Measurements from ENCODE around the gene TERC. TPM values are rescaled to one million over a fixed set of nuclear protein-coding genes. Genes with fewer than 3 reads are reported as not detected.

Gene TERC
- polyA plus RNA-seq, 1 donor (not counting 4 experiments of a cell fraction or from before 2014, with no cell fraction given): 0.69 TPM

GRCh38 chr3:169750665-169751064 lies 14.2 kb downstream of the TERC start:
- no peaks in the 10 kb centered on the region for H3K36me3 ChIP-seq (ENCODE audit: control insufficient read depth in 2 of 2, extremely low read depth in 1 of 2, insufficient read depth in 2 of 2, low read length in 2 of 2)
- no peak overlapping the region for H3K4me2 ChIP-seq (ENCODE audit: control insufficient read depth, extremely low read depth, insufficient read depth, low read depth, low read length)
- no peaks in the 10 kb centered on the region for H3K79me2 ChIP-seq (ENCODE audit: control insufficient read depth, insufficient read depth, low read length)
- H3K4me3 ChIP-seq (ENCODE audit: control insufficient read depth in 2 of 3, extremely low read depth in 1 of 3, insufficient read depth in 2 of 3, low read depth in 1 of 3, low read length in 3 of 3): no peak overlapping the region
- dilution Hi-C loops (cut with MboI; ENCODE audit: extremely low pct_ligation_motif_present, low sequenced_read_pairs): no loop called here
- H3K27me3 ChIP-seq (ENCODE audit: control insufficient read depth, extremely low read depth, insufficient read depth, low read length): no peaks in the 10 kb centered on the region
- peaks cover 2% of the 10 kb centered on the region for H3K9me1 ChIP-seq (ENCODE audit: control insufficient read depth, extremely low read depth, insufficient read depth, low read length)
- no peak overlapping the region for H3K9ac ChIP-seq (ENCODE audit: control insufficient read depth, extremely low read depth, insufficient read depth, low read length)
- H3K27ac ChIP-seq (ENCODE audit: control insufficient read depth, insufficient read depth, low read length): no peak overlapping the region
- TF ChIP-seq EZH2 (IDR thresholded peaks at IDR 0.05; ENCODE audit: low read length): no peak
- TF ChIP-seq, protein P1, sequence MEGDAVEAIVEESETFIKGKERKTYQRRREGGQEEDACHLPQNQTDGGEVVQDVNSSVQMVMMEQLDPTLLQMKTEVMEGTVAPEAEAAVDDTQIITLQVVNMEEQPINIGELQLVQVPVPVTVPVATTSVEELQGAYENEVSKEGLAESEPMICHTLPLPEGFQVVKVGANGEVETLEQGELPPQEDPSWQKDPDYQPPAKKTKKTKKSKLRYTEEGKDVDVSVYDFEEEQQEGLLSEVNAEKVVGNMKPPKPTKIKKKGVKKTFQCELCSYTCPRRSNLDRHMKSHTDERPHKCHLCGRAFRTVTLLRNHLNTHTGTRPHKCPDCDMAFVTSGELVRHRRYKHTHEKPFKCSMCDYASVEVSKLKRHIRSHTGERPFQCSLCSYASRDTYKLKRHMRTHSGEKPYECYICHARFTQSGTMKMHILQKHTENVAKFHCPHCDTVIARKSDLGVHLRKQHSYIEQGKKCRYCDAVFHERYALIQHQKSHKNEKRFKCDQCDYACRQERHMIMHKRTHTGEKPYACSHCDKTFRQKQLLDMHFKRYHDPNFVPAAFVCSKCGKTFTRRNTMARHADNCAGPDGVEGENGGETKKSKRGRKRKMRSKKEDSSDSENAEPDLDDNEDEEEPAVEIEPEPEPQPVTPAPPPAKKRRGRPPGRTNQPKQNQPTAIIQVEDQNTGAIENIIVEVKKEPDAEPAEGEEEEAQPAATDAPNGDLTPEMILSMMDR (optimal IDR thresholded peaks at IDR 0.05 in 1 of 3, IDR thresholded peaks at IDR 0.05 in 1 of 3, conservative IDR thresholded peaks at IDR 0.05 in 1 of 3; ENCODE audit: extremely low read depth in 1 of 3, insufficient read depth in 2 of 3, low read length in 3 of 3): no peak
- no peaks in the 10 kb centered on the region for H3K9me3 ChIP-seq (ENCODE audit: control insufficient read depth, low read depth, low read length)
- DNase-seq (ENCODE audit: low read depth, low spot score) (no peak), FAIRE-seq (no peak)
- H3K4me1 ChIP-seq (ENCODE audit: control insufficient read depth, extremely low read depth, insufficient read depth, low read length): peaks cover 27% of the 10 kb centered on the region
- no peaks in the 10 kb centered on the region for H4K20me1 ChIP-seq (ENCODE audit: control insufficient read depth, extremely low read depth, insufficient read depth, low read length)
- no peak overlapping the region for H2AFZ ChIP-seq (ENCODE audit: control insufficient read depth, low read length)

- FAIRE-seq (peak; percentile 93), DNase-seq (ENCODE audit: low read depth, low spot score) (peak; percentile 48)
- dilution Hi-C loops (cut with MboI; ENCODE audit: extremely low pct_ligation_motif_present, low sequenced_read_pairs): no loop called here
- H3K27me3 ChIP-seq (ENCODE audit: control insufficient read depth, extremely low read depth, insufficient read depth, low read length): no peaks in the 10 kb centered on the region
- peak overlapping the region in 1 of 3 experiments; percentile 7 for H3K4me3 ChIP-seq (ENCODE audit: control insufficient read depth in 2 of 3, extremely low read depth in 1 of 3, insufficient read depth in 2 of 3, low read depth in 1 of 3, low read length in 3 of 3)
- H4K20me1 ChIP-seq (ENCODE audit: control insufficient read depth, extremely low read depth, insufficient read depth, low read length): no peaks in the 10 kb centered on the region
- TF ChIP-seq, protein P1 (optimal IDR thresholded peaks at IDR 0.05 in 1 of 3, IDR thresholded peaks at IDR 0.05 in 1 of 3, conservative IDR thresholded peaks at IDR 0.05 in 1 of 3; ENCODE audit: extremely low read depth in 1 of 3, insufficient read depth in 2 of 3, low read length in 3 of 3): no peak
- TF ChIP-seq EZH2 (IDR thresholded peaks at IDR 0.05; ENCODE audit: low read length): no peak
- no peak overlapping the region for H2AFZ ChIP-seq (ENCODE audit: control insufficient read depth, low read length)
- H3K9ac ChIP-seq (ENCODE audit: control insufficient read depth, extremely low read depth, insufficient read depth, low read length): no peak overlapping the region
- no peaks in the 10 kb centered on the region for H3K9me1 ChIP-seq (ENCODE audit: control insufficient read depth, extremely low read depth, insufficient read depth, low read length)
- H3K36me3 ChIP-seq (ENCODE audit: control insufficient read depth in 2 of 2, extremely low read depth in 1 of 2, insufficient read depth in 2 of 2, low read length in 2 of 2): no peaks in the 10 kb centered on the region
- peak overlapping the region; percentile 58 for H3K27ac ChIP-seq (ENCODE audit: control insufficient read depth, insufficient read depth, low read length)
- peak overlapping the region; percentile 58 for H3K4me2 ChIP-seq (ENCODE audit: control insufficient read depth, extremely low read depth, insufficient read depth, low read depth, low read length)
- H3K79me2 ChIP-seq (ENCODE audit: control insufficient read depth, insufficient read depth, low read length): no peaks in the 10 kb centered on the region
- H3K9me3 ChIP-seq (ENCODE audit: control insufficient read depth, low read depth, low read length): no peaks in the 10 kb centered on the region
- H3K4me1 ChIP-seq (ENCODE audit: control insufficient read depth, extremely low read depth, insufficient read depth, low read length): peaks cover 15% of the 10 kb centered on the region
Measured at GRCh38 chr3:169748670-169749069, 16.2 kb downstream of the TERC start.
